Mesodermal cell (in vitro differentiated cells): ENCODE results near the gene NHLRC2. TPM values are rescaled to one million over a fixed set of nuclear protein-coding genes. Genes with fewer than 3 reads are reported as not detected.
A peak's percentile ranks its signal among the peaks of the same experiment; 100 is the strongest.
"Not testable (repeated sequence)": the region's sequence is repeated elsewhere in the genome, so short reads cannot be mapped to it uniquely, and the experiment has no call there.

ENCODE experiments used
- H3K27ac ChIP-seq: 2 replicates; pipeline ENCODE4 v1.7.0; 2013; ENCODE audit warnings: mild to moderate bottlenecking, low read depth, low read length, moderate library complexity; ENCODE audit not compliant: severe bottlenecking
- H3K36me3 ChIP-seq: 2 replicates; pipeline ENCODE4 v1.7.1; 2013; ENCODE audit warnings: mild to moderate bottlenecking, low read length, moderate library complexity; ENCODE audit not compliant: control insufficient read depth, insufficient read depth
- H3K4me1 ChIP-seq: one replicate; pipeline ENCODE4 v1.7.1; 2013; ENCODE audit warnings: mild to moderate bottlenecking, low read length; ENCODE audit not compliant: insufficient read depth, control insufficient read depth, poor library complexity, severe bottlenecking
- H3K4me3 ChIP-seq: 2 replicates; pipeline ENCODE4 v1.7.0; 2013; ENCODE audit warnings: low read length, control low read depth, mild to moderate bottlenecking; ENCODE audit not compliant: insufficient read depth, poor library complexity, severe bottlenecking; ENCODE audit errors: extremely low read depth
- H3K9me3 ChIP-seq: 2 replicates; pipeline ENCODE4 v1.7.1; 2013; ENCODE audit warnings: mild to moderate bottlenecking, low read length, moderate library complexity; ENCODE audit not compliant: control insufficient read depth
- WGBS, 2 experiments: methylation state at CpG; one replicate each; pipeline ENCODE4 v1.1.5; 2013; ENCODE audit warnings: missing lambda C conversion rate in 2 of 2; ENCODE audit not compliant: insufficient coverage in 2 of 2; 5-methylcytosine and 5-hydroxymethylcytosine counted together
- polyA plus RNA-seq, 2 experiments: library from polyadenylated mRNA; stranded (reverse); fragments of 50-300 nt; gene quantifications; one replicate each; pipeline ENCODE4 v1.2.3, GENCODE V29; 2013

NHLRC2 gene, protein sequence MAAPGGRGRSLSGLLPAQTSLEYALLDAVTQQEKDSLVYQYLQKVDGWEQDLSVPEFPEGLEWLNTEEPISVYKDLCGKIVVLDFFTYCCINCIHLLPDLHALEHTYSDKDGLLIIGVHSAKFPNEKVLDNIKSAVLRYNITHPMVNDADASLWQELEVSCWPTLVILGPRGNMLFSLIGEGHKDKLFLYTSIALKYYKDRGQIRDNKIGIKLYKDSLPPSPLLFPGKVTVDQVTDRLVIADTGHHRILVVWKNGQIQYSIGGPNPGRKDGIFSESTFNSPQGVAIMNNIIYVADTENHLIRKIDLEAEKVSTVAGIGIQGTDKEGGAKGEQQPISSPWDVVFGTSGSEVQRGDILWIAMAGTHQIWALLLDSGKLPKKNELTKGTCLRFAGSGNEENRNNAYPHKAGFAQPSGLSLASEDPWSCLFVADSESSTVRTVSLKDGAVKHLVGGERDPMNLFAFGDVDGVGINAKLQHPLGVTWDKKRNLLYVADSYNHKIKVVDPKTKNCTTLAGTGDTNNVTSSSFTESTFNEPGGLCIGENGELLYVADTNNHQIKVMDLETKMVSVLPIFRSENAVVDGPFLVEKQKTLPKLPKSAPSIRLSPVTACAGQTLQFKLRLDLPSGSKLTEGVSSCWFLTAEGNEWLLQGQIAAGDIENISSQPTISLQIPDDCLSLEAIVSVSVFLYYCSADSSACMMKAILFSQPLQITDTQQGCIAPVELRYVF
- polyA plus RNA-seq (2013, experiment 1 of 2), result 11.7 TPM
- polyA plus RNA-seq (2013, experiment 2 of 2), result 8.8 TPM

DNA sequence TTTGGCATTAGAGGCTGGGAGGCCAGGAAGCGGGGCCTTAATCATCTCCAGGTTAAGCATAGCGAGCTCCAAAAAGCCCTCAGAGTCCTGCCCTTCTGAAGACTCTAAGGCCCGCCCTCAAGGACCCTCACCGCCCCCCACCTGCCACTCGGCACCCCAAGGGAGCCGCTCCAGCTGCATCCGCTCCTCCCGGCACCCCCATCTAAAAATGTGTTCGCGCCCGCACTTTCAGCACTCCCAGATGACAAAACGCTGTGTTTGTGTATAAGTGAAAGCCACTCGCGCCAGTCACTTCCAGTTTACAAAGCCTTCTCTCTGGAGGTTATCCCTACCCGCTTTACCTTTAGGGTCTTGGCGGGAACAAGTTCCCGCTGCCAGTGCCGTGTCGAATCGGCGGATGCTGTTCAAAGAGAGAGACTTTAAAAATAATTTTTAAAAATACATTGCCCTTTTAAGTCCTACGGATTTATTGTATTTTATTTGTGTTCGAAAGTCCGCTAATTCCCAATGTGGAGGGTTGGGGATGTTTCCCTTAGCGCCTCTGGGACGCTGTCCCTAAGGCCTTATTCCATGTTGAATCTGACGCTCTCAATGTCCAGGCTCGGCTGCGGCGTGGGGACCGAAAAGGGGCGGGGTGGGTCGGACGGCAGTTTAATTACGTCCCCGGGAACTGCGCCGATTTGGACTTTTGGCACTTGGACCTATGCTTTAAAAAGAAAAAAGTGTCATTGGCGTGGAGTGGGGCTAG lies at the start of gene NHLRC2, which contains the start of gene DCLRE1A:
Gene NHLRC2 (plus strand): TSS at position 649 of the 748 bp plus-strand sequence. CDS start 212 bp downstream, outside the sequence.
Gene DCLRE1A (minus strand): TSS at position 70 of the 748 bp plus-strand sequence. CDS start 900 bp downstream, outside the sequence.
- Histone ChIP-seq H3K9me3 (no peaks in the 10 kb centered on the region), H3K4me3 (peak within 1 kb of the TSS; percentile 88), H3K27ac (peak within 1 kb of the TSS; percentile 69), H3K36me3 (peaks cover 13% of the 10 kb centered on the region), H3K4me1 (peaks cover 9% of the 10 kb centered on the region)
- 0 to 2% methylated on average over 16 to 20 of the region's 39 CpGs for WGBS, 2 experiments

DNA sequence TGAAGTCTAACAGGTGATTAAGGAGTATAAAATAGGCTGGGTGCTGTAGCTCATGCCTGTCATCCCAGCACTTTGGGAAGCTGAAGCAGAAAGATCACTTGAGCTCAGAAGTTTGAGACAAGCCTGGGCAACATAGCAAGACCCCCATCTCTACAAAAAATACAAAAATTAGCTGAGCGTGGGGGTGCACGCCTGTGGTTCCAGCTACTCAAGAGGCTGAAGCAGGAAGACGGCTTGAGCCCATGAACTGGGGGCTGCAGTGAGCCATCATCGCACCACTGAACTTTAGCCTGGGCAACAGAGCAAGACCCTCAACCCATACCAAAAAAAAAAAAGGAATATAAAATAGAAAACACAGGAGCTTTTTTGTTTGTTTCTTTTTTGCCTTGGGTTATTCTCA lies 48.0 kb upstream of the NHLRC2 start:
- 78 to 80% methylated on average over 1 to 3 of the region's 4 CpGs for WGBS, 2 experiments
- no peaks in the 10 kb centered on the region for H3K9me3 ChIP-seq
- no peaks in the 10 kb centered on the region for H3K36me3 ChIP-seq
- H3K4me3 ChIP-seq, result no peak overlapping the region
- no peaks in the 10 kb centered on the region for H3K4me1 ChIP-seq
- H3K27ac ChIP-seq, result no peak overlapping the region

DNA sequence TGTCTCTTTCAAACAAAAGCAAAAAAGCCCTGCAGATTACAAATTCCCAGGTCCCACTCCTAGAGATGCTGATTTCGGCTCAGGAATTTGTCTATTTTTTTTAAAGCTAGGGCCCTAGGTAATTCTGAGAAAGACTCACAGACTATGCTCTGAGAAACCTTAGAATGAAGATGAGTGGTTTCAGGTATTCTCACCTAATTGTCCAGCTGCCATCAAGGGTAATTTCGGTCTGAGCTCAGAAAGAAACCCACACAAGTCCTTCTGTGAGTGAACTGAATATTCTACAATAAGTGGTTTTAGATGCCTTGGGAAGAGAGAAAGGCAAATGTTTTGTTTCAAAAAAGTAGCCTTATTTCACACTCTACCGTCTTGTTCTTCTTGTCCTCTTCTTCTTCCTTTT lies 46.3 kb upstream of the NHLRC2 start:
- no peak overlapping the region for H3K4me3 ChIP-seq
- H3K36me3 ChIP-seq, result no peaks in the 10 kb centered on the region
- WGBS, 2 experiments, result 82 to 97% methylated on average over 2 to 3 of the region's 3 CpGs
- no peaks in the 10 kb centered on the region for H3K4me1 ChIP-seq
- no peaks in the 10 kb centered on the region for H3K9me3 ChIP-seq
- no peak overlapping the region for H3K27ac ChIP-seq

DNA sequence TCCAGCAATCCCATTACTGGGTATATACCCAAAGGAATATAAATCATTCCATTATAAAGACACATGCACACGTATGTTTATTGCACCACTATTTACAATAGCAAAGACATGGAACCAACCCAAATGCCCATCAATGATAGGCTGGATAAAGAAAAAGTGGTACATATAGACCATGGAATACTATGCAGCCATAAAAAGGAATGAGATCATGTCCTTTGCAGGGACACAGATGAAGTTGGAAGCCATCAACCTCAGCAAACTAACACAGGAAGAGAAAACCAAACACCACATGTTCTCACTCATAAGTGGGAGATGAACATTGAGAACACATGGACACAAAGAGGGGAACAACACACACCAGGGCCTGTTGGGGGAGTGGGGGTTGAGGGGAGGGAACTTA lies 39.8 kb upstream of the NHLRC2 start:
- H3K36me3 ChIP-seq, H3K27ac ChIP-seq, H3K4me1 ChIP-seq, H3K9me3 ChIP-seq, H3K4me3 ChIP-seq: not testable (repeated sequence)
- WGBS, 2 experiments, result 100% methylated on average over 1 of the region's 1 CpG; no CpG with 5 or more reads in 1 of the 2 experiments

DNA sequence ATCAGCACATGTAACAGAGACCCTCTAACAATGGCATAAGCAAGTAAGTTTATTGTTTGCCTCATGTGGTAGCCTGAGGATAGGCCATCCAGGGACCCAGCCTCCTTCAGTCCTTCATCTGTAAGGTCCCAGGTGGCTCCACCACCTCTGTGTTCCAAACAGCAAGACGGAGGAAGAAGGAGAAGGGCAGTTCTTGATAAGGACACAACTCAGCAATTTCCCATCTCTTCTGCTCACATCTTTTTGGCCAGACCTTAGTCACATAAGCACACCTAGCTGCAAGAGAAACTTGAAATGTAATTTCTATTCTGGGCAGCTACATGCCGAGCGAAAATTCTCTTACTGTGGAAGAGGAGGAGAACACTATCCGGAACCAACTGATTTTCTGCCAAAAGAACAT lies 34.5 kb upstream of the NHLRC2 start:
- WGBS, 2 experiments, result 100% methylated on average over 1 to 2 of the region's 4 CpGs
- H3K36me3 ChIP-seq, result no peaks in the 10 kb centered on the region
- no peak overlapping the region for H3K4me3 ChIP-seq
- no peak overlapping the region for H3K27ac ChIP-seq
- no peaks in the 10 kb centered on the region for H3K4me1 ChIP-seq
- no peaks in the 10 kb centered on the region for H3K9me3 ChIP-seq

DNA sequence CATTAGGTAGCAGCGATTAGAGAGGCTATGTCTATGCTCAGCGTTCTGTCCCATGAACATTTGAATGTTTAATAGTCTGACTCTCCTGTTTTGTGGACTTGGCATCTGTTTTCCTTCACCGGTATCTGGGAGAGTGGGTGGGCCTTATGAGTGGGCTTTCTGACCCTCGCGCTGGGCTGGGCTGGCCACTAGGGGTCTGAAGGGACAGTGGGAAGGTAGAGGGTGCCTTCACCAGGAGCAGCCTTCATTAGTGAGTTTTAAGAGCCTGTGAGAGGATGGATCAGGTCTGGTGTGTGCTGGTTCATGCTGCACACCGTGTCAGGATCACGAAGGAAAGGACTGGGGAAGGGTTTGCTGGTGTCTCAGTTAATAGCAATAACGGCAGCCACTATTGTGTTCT lies 34.0 kb upstream of the NHLRC2 start:
- Histone ChIP-seq H3K4me1 (no peaks in the 10 kb centered on the region), H3K4me3 (no peak overlapping the region), H3K27ac (no peak overlapping the region), H3K9me3 (no peaks in the 10 kb centered on the region), H3K36me3 (no peaks in the 10 kb centered on the region)
- WGBS, 2 experiments, result 68 to 78% methylated on average over 5 to 6 of the region's 8 CpGs

DNA sequence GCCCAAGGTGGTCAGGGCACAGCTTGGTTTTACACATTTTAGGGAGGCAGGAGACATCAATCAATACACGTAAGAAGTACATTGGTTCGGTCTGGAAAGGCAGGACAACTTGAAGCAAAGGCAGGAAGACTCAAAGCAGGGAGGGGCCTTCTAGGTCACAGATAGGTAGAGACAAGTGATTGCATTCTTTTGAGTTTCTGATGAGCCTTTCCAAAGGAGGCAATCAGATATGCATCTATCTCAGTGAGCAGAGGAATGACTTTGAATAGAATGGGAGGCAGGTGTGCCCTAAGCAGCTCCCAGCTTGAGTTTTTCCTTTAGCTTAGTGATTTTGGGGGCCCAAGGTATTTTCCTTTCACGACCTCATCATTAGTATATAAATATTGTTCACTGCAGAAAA lies 33.2 kb upstream of the NHLRC2 start:
- not testable (repeated sequence) for H3K4me3 ChIP-seq, H3K4me1 ChIP-seq, H3K9me3 ChIP-seq, H3K27ac ChIP-seq, H3K36me3 ChIP-seq
- WGBS, 2 experiments, result 31 to 66% methylated on average over 2 of the region's 3 CpGs

DNA sequence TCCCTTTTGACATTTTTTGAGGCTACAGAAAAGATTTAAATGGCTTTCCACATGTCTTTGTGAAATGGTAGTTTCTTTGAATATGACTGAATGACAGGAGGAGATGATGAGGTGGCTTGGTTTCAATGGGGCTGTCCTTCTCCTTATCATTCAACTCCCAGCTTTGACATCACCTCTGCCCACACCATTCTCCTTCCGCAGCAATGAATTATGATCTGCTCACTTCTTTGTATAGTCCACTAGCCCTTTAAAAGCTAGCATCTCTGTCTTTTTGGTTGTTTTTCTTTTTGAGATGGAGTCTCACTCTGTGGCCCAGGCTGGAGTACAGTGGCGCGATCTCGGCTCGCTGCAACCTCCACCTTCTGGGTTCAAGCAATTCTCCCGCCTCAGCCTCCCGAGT lies 32.3 kb upstream of the NHLRC2 start:
- H3K36me3 ChIP-seq, result no peaks in the 10 kb centered on the region
- 89 to 100% methylated on average over 1 to 5 of the region's 7 CpGs for WGBS, 2 experiments
- no peaks in the 10 kb centered on the region for H3K4me1 ChIP-seq
- no peaks in the 10 kb centered on the region for H3K9me3 ChIP-seq
- no peak overlapping the region for H3K4me3 ChIP-seq
- no peak overlapping the region for H3K27ac ChIP-seq

DNA sequence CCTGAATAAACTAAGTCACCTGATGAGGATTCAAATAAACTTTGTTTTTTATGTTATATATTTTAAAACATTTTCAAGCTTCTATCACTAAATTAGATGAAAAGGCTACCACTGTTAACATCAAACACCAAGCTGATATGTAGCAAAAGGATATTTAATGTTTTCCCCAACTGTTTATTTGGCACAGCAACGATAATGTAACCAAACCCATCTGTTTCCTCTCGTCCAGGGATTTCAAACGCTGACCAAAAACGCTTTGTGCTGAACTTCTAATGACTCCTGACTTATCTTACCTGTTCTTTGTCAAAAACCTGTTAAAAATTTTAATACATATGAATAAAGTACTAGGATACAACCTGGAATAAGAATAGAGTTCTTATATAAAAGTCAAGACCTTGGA lies 31.1 kb upstream of the NHLRC2 start:
- Histone ChIP-seq H3K4me1 (no peaks in the 10 kb centered on the region), H3K4me3 (no peak overlapping the region), H3K9me3 (no peaks in the 10 kb centered on the region), H3K36me3 (no peaks in the 10 kb centered on the region), H3K27ac (no peak overlapping the region)
- WGBS, 2 experiments, result 80 to 94% methylated on average over 3 of the region's 4 CpGs

DNA sequence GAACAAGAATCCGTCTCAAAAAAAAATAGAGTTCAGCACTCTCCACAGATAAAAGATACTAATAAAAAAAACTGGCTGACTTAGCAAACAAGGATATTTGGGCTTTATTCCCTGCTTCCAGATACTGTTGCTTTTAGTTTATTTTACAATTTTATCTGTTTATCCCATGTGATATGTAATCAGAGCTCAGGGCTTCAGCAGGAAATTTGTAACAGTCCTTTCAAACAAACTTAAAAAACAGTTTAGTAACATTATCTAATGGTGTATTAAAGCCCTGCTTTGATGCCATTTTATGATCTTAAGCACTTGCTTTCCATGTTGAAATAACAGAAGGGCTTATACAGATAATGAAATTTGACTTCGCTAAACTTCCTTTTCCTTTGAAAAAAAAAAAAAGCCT lies 28.7 kb upstream of the NHLRC2 start:
- 88 to 100% methylated on average over 1 of the region's 2 CpGs for WGBS, 2 experiments
- no peaks in the 10 kb centered on the region for H3K36me3 ChIP-seq
- H3K9me3 ChIP-seq, result no peaks in the 10 kb centered on the region
- no peaks in the 10 kb centered on the region for H3K4me1 ChIP-seq
- no peak overlapping the region for H3K4me3 ChIP-seq
- no peak overlapping the region for H3K27ac ChIP-seq
